K562 (cell line): ENCODE data around the gene BCO1. TPM values are rescaled to one million over a fixed set of nuclear protein-coding genes. Genes with fewer than 3 reads are reported as not detected.

Experiments used
- CREB3L1 ChIP-seq: fragments of 450-650 bp; IDR thresholded peaks from 2 replicates; pipeline ENCODE4 v1.6.1; 2014; ENCODE audit warnings: low read depth, mild to moderate bottlenecking, moderate library complexity, borderline replicate concordance
- CUX1 ChIP-seq: fragments of 200-800 bp; sonication (Bioruptor generic); IDR thresholded peaks from 2 replicates; pipeline ENCODE4 v1.6.1; 2016; ENCODE audit warnings: missing genetic modification characterization, missing compliant biosample characterization
- DEAF1 ChIP-seq: fragments of 450-650 bp; formaldehyde crosslinking; IDR thresholded peaks from 2 replicates; pipeline ENCODE4 v1.4.0; 2020; ENCODE audit warnings: mild to moderate bottlenecking, moderate library complexity
- DMBX1 ChIP-seq: fragments of 250-450 bp; sonication (Bioruptor Pico); IDR thresholded peaks from 2 replicates; pipeline ENCODE4 v1.8.0; 2022; ENCODE audit warnings: inconsistent platforms, mild to moderate bottlenecking, moderate library complexity, borderline replicate concordance
- PHB ChIP-seq: fragments of 250-450 bp; sonication (Bioruptor Pico); IDR thresholded peaks from 2 replicates; pipeline ENCODE4 v1.5.0; 2021
- PHF20 ChIP-seq: fragments of 450-650 bp; IDR thresholded peaks from 2 replicates; pipeline ENCODE4 v1.6.1; 2018; ENCODE audit not compliant: partially characterized antibody
- PURB ChIP-seq: sonication (generic); formaldehyde crosslinking; IDR thresholded peaks from 2 replicates; pipeline ENCODE4 v1.9.0; 2021; ENCODE audit warnings: low read depth, mild to moderate bottlenecking, missing genetic modification reagents
- ZBTB49 ChIP-seq: sonication (generic); formaldehyde crosslinking; IDR thresholded peaks from 2 replicates; pipeline ENCODE4 v1.8.0; 2022; ENCODE audit warnings: missing genetic modification reagents, mild to moderate bottlenecking, borderline replicate concordance
- ZNF644 ChIP-seq: fragments of 200-800 bp; sonication (Bioruptor generic); IDR thresholded peaks from 2 replicates; pipeline ENCODE4 v1.6.1; 2016; ENCODE audit warnings: low read depth, missing genetic modification characterization, missing compliant biosample characterization
- polyA plus RNA-seq, 8 experiments: library from polyadenylated mRNA; depleted of rRNA in 4 of 8; stranded (reverse) in 5 of 8; unstranded in 3 of 8; fragments of >200 nt; fragmentation: Nextera tagmentation in 2 of 8; fragmentation: Illumina TruSeq in 1 of 8; extraction: Ambion mirVana in 2 of 8; extraction: Trizol in 1 of 8; gene quantifications; 2 replicates each; pipeline versions ENCODE4 v1.2.1 to v1.2.3, GENCODE V29; 2011 to 2014; ENCODE audit warnings: inconsistent platforms in 1 of 8, missing spikeins in 1 of 8
- total RNA-seq, 7 experiments: library from RNA; depleted of rRNA in 6 of 7; stranded (reverse); fragments of >200 nt in 6 of 7; fragmentation: Illumina TruSeq in 2 of 7; extraction: Trizol in 2 of 7; gene quantifications; 2 replicates each; pipeline versions ENCODE4 v1.2.1 to v1.2.3, GENCODE V29; 2011 to 2021; ENCODE audit warnings: low replicate concordance in 1 of 7

Gene BCO1
- total and polyA plus RNA-seq, 9 of the 15 experiments (the other 6 are each of a cell fraction or from before 2014, with no cell fraction given), result not detected

GRCh38 chr16:81242977-81243618 is 4.6 kb downstream of the BCO1 start (continued):
- TF ChIP-seq ZBTB49 (no peak), PHF20 (no peak), CUX1 (CRISPR knock-in tag) (no peak), DEAF1 (CRISPR knock-in tag) (no peak), DMBX1 (no peak), ZNF644 (tag) (no peak), PURB (no peak), CREB3L1 (no peak), PHB (CRISPR knock-in tag) (no peak)
